ENCODE measurements around the gene INSR. TPM values are rescaled to one million over a fixed set of nuclear protein-coding genes. Genes with fewer than 3 reads are reported as not detected.

Gene INSR
- polyA plus RNA-seq, 2 of the 4 experiments (the other 2 are of a cell fraction), result 1.8 to 3.3 TPM

DNA sequence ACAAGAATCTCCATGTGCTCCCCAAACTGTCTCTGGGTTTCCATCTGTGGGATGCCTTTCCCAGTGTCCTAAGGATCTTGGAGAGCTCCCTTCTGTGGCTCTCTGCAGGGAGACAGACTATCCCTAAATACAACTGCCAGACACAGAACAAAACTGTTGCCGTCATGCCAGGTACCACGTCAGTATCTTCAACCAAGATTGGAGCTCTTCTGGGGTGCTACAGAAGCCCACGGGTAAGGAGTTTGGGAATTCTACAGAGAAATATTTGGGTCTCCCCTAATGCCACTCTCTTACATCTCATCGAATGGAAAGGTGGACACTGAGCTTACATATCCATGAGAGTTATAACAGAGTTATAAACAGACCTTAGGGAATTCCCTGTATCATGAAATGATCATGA, 230.9 kb downstream of the INSR start:
- H3K9me3 ChIP-seq, result no peaks in the 10 kb centered on the region; the same call in 2 of the 3 replicates
- CTCF ChIA-PET, result no interaction called here
- WGBS (ENCODE audit: missing lambda C conversion rate), result 40% methylated on average over 4 of the region's 4 CpGs
- DNase-seq (ENCODE audit: low read depth in 1 of 2, low spot score in 1 of 2), result no peak
- TF ChIP-seq TP53 (CRISPR knock-in tag; IDR thresholded peaks at IDR 0.05), result no peak
- no peak for TF ChIP-seq RNF2 (IDR thresholded peaks at IDR 0.05; ENCODE audit: borderline replicate concordance, low read depth)
- TF ChIP-seq ZNF302 (CRISPR knock-in tag; IDR thresholded peaks at IDR 0.05), result no peak
- TF ChIP-seq, protein P1, sequence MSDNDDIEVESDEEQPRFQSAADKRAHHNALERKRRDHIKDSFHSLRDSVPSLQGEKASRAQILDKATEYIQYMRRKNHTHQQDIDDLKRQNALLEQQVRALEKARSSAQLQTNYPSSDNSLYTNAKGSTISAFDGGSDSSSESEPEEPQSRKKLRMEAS (IDR thresholded peaks at IDR 0.05), result no peak
- TF ChIP-seq EHF (CRISPR knock-in tag; IDR thresholded peaks at IDR 0.05), result no peak
- TF ChIP-seq RCOR1 (IDR thresholded peaks at IDR 0.05; ENCODE audit: low read depth, low read length), result no peak
- TF ChIP-seq, protein P2, sequence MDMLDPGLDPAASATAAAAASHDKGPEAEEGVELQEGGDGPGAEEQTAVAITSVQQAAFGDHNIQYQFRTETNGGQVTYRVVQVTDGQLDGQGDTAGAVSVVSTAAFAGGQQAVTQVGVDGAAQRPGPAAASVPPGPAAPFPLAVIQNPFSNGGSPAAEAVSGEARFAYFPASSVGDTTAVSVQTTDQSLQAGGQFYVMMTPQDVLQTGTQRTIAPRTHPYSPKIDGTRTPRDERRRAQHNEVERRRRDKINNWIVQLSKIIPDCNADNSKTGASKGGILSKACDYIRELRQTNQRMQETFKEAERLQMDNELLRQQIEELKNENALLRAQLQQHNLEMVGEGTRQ (IDR thresholded peaks at IDR 0.05), result no peak
- no peak for FAIRE-seq
- H3K4me2 ChIP-seq, result no peak overlapping the region
- ATAC-seq, result no peak
- H3K27ac ChIP-seq, result no peak overlapping the region
- POLR2A ChIA-PET, result no interaction called here
- no peaks in the 10 kb centered on the region for H3K4me1 ChIP-seq
- no peak overlapping the region for H3K4me3 ChIP-seq

Other genes starting within 250 kb of the INSR start
- not detected in 2 replicates for gene MBD3L2, start 245.1 kb downstream of the INSR start, polyA plus RNA-seq (2011; rRNA removed)
- gene MBD3L2, start 245.1 kb downstream of the INSR start, polyA plus RNA-seq (2017; fragmentation: RNase III; extraction: RNeasy Plus Mini Kit Qiagen cat#74134 plus additional on column Dnase treatment), result not detected in 3 replicates
- not detected in 2 replicates for gene MBD3L3, start 235.7 kb downstream of the INSR start, polyA plus RNA-seq (2011; rRNA removed)
- gene MBD3L3, start 235.7 kb downstream of the INSR start, polyA plus RNA-seq (2017; fragmentation: RNase III; extraction: RNeasy Plus Mini Kit Qiagen cat#74134 plus additional on column Dnase treatment), result not detected in 3 replicates
- gene ZNF557, start 224.7 kb downstream of the INSR start, polyA plus RNA-seq (2011; rRNA removed), result 4.2 and 5.0 TPM in 2 replicates
- gene ZNF557, start 224.7 kb downstream of the INSR start, polyA plus RNA-seq (2017; fragmentation: RNase III; extraction: RNeasy Plus Mini Kit Qiagen cat#74134 plus additional on column Dnase treatment), result 2.3 to 2.4 TPM (median 2.3 TPM) in 3 replicates
- 5.7 and 7.4 TPM in 2 replicates for gene ARHGEF18, start 54.5 kb upstream of the INSR start, polyA plus RNA-seq (2011; rRNA removed)
- gene ARHGEF18, start 54.5 kb upstream of the INSR start, polyA plus RNA-seq (2017; fragmentation: RNase III; extraction: RNeasy Plus Mini Kit Qiagen cat#74134 plus additional on column Dnase treatment), result 16.8 to 20.7 TPM (median 18.6 TPM) in 3 replicates
- gene PEX11G, start 194.6 kb upstream of the INSR start, polyA plus RNA-seq (2011; rRNA removed), result 1.3 and 1.5 TPM in 2 replicates
- 1.8 to 2.9 TPM (median 1.9 TPM) in 3 replicates for gene PEX11G, start 194.6 kb upstream of the INSR start, polyA plus RNA-seq (2017; fragmentation: RNase III; extraction: RNeasy Plus Mini Kit Qiagen cat#74134 plus additional on column Dnase treatment)
- gene ZNF358, start 221.7 kb upstream of the INSR start, polyA plus RNA-seq (2011; rRNA removed), result 9.5 and 9.9 TPM in 2 replicates
- gene ZNF358, start 221.7 kb upstream of the INSR start, polyA plus RNA-seq (2017; fragmentation: RNase III; extraction: RNeasy Plus Mini Kit Qiagen cat#74134 plus additional on column Dnase treatment), result 10.7 to 15.4 TPM (median 14.0 TPM) in 3 replicates
- gene MCOLN1, start 228.2 kb upstream of the INSR start, polyA plus RNA-seq (2011; rRNA removed), result 13.1 and 13.5 TPM in 2 replicates
- 8.4 to 13.4 TPM (median 12.6 TPM) in 3 replicates for gene MCOLN1, start 228.2 kb upstream of the INSR start, polyA plus RNA-seq (2017; fragmentation: RNase III; extraction: RNeasy Plus Mini Kit Qiagen cat#74134 plus additional on column Dnase treatment)
- gene PNPLA6, start 241.3 kb upstream of the INSR start, polyA plus RNA-seq (2011; rRNA removed), result 13.8 and 17.0 TPM in 2 replicates
- 40.8 to 66.1 TPM (median 58.1 TPM) in 3 replicates for gene PNPLA6, start 241.3 kb upstream of the INSR start, polyA plus RNA-seq (2017; fragmentation: RNase III; extraction: RNeasy Plus Mini Kit Qiagen cat#74134 plus additional on column Dnase treatment)

Data from A549 (cell line).